H9 (cell line): ENCODE data around the gene AIG1. TPM values are rescaled to one million over a fixed set of nuclear protein-coding genes. Genes with fewer than 3 reads are reported as not detected.

Source experiments
- DNase-seq: peaks from one replicate; pipeline ENCODE4 v3.0.0-alpha.2; 2017
- H2AFZ ChIP-seq: one replicate; pipeline ENCODE4 v1.6.1; 2013; ENCODE audit warnings: mild to moderate bottlenecking, low read length, control low read depth, moderate library complexity
- H2AK5ac ChIP-seq: 2 replicates; pipeline ENCODE4 v1.6.1; 2013; ENCODE audit warnings: low read length, control low read depth, mixed read lengths; ENCODE audit not compliant: insufficient read length
- H2BK120ac ChIP-seq: one replicate; pipeline ENCODE4 v1.6.1; 2013; ENCODE audit warnings: low read depth, mild to moderate bottlenecking, low read length, control low read depth, inconsistent platforms; ENCODE audit not compliant: poor library complexity, severe bottlenecking
- H2BK12ac ChIP-seq: 2 replicates; pipeline ENCODE4 v1.6.1; 2013; ENCODE audit warnings: low read length, control low read depth, mixed read lengths, low read depth; ENCODE audit not compliant: insufficient read length
- H2BK15ac ChIP-seq: 2 replicates; pipeline ENCODE4 v1.6.1; 2013; ENCODE audit warnings: low read depth, low read length, control low read depth
- H2BK20ac ChIP-seq: one replicate; pipeline ENCODE4 v1.6.1; 2013; ENCODE audit warnings: low read depth, mild to moderate bottlenecking, low read length, control low read depth, inconsistent platforms; ENCODE audit not compliant: poor library complexity, severe bottlenecking
- H2BK5ac ChIP-seq: 2 replicates; pipeline ENCODE4 v1.6.1; 2013; ENCODE audit warnings: low read length, control low read depth, mixed read lengths; ENCODE audit not compliant: insufficient read length
- H3K14ac ChIP-seq: 2 replicates; pipeline ENCODE4 v1.6.1; 2013; ENCODE audit warnings: low read length, control low read depth; ENCODE audit not compliant: insufficient read depth
- H3K18ac ChIP-seq: 2 replicates; pipeline ENCODE4 v1.6.1; 2013; ENCODE audit warnings: low read depth, mild to moderate bottlenecking, mixed read lengths, low read length, control low read depth; ENCODE audit not compliant: insufficient read length
- H3K23ac ChIP-seq: 2 replicates; pipeline ENCODE4 v1.6.1; 2013; ENCODE audit warnings: low read length, control low read depth, mixed read lengths, low read depth; ENCODE audit not compliant: insufficient read length
- H3K23me2 ChIP-seq: 2 replicates; pipeline ENCODE4 v1.6.1; 2013; ENCODE audit warnings: low read depth, mild to moderate bottlenecking, mixed read lengths, low read length, control low read depth; ENCODE audit not compliant: insufficient read length, poor library complexity, severe bottlenecking
- H3K27ac ChIP-seq: 2 replicates; pipeline ENCODE4 v1.5.1; 2013; ENCODE audit warnings: low read length, control low read depth, mixed read lengths, low read depth; ENCODE audit not compliant: insufficient read length
- H3K27me3 ChIP-seq: 2 replicates; pipeline ENCODE4 v1.6.1; 2013; ENCODE audit warnings: low read length, control low read depth, inconsistent platforms; ENCODE audit not compliant: insufficient read depth
- H3K4ac ChIP-seq: 2 replicates; pipeline ENCODE4 v1.6.1; 2013; ENCODE audit warnings: low read depth, mild to moderate bottlenecking, control low read depth, inconsistent platforms, low read length, moderate library complexity
- H3K4me1 ChIP-seq: 2 replicates; pipeline ENCODE4 v1.6.1; 2013; ENCODE audit warnings: low read length, control low read depth, inconsistent platforms; ENCODE audit not compliant: insufficient read depth
- H3K4me2 ChIP-seq: 2 replicates; pipeline ENCODE4 v1.6.1; 2013; ENCODE audit warnings: low read length, control low read depth, mixed read lengths; ENCODE audit not compliant: insufficient read length, insufficient read depth
- H3K56ac ChIP-seq: 2 replicates; pipeline ENCODE4 v1.6.1; 2013; ENCODE audit warnings: low read depth, mild to moderate bottlenecking, mixed read lengths, low read length, control low read depth; ENCODE audit not compliant: insufficient read length
- H3K79me1 ChIP-seq: 2 replicates; pipeline ENCODE4 v1.6.1; 2013; ENCODE audit warnings: low read depth, mild to moderate bottlenecking, moderate library complexity, low read length, control low read depth, inconsistent platforms; ENCODE audit not compliant: insufficient read depth, poor library complexity, severe bottlenecking
- H3K79me2 ChIP-seq: 2 replicates; pipeline ENCODE4 v1.6.1; 2013; ENCODE audit warnings: low read length, control low read depth, inconsistent platforms; ENCODE audit not compliant: insufficient read depth
- H3K9ac ChIP-seq: 2 replicates; pipeline ENCODE4 v1.6.1; 2013; ENCODE audit warnings: low read length, control low read depth, mixed read lengths; ENCODE audit not compliant: insufficient read length; ENCODE audit errors: extremely low read depth
- H3K9me3 ChIP-seq: one replicate; pipeline ENCODE4 v1.6.1; 2013; ENCODE audit warnings: low read depth, low read length, inconsistent platforms; ENCODE audit not compliant: control insufficient read depth
- H3T11ph ChIP-seq: one replicate; pipeline ENCODE4 v1.6.1; 2013; ENCODE audit warnings: mild to moderate bottlenecking, low read length, control low read depth, inconsistent platforms
- H4K20me1 ChIP-seq: one replicate; pipeline ENCODE4 v1.6.1; 2013; ENCODE audit not compliant: control insufficient read depth, insufficient read length, insufficient read depth
- H4K5ac ChIP-seq: 2 replicates; pipeline ENCODE4 v1.6.1; 2013; ENCODE audit warnings: low read depth, mild to moderate bottlenecking, mixed read lengths, low read length, control low read depth; ENCODE audit not compliant: insufficient read length
- H4K8ac ChIP-seq: replicated peaks from 2 replicates; pipeline ENCODE4 v1.6.1; 2013; ENCODE audit warnings: low read length, control low read depth, mixed read lengths, low read depth; ENCODE audit not compliant: insufficient read length
- H4K91ac ChIP-seq: 2 replicates; pipeline ENCODE4 v1.6.1; 2013; ENCODE audit warnings: low read depth, mild to moderate bottlenecking, moderate library complexity, mixed read lengths, low read length, control low read depth; ENCODE audit not compliant: insufficient read length
- H3K27ac Mint-ChIP-seq, 3 experiments: 2 replicates in 2 of 3; 3 replicates in 1 of 3; pipeline ENCODE4 v1.8.0; 2020 to 2021; ENCODE audit warnings: mixed read lengths in 3 of 3, mild to moderate bottlenecking in 1 of 3, moderate library complexity in 1 of 3
- H3K27me3 Mint-ChIP-seq: 2 replicates; pipeline ENCODE4 v1.8.0; 2021; ENCODE audit warnings: low read depth, mild to moderate bottlenecking, moderate library complexity, mixed read lengths
- H3K36me3 Mint-ChIP-seq, 3 experiments: 2 replicates in 2 of 3; 3 replicates in 1 of 3; pipeline ENCODE4 v1.8.0; 2020 to 2021; ENCODE audit warnings: low read depth in 3 of 3, mixed read lengths in 3 of 3; ENCODE audit not compliant: insufficient read depth in 1 of 3
- H3K4me1 Mint-ChIP-seq, 2 experiments: 2 replicates each; pipeline ENCODE4 v1.8.0; 2020; ENCODE audit warnings: mixed read lengths in 2 of 2
- H3K4me3 Mint-ChIP-seq, 2 experiments: 2 replicates in 1 of 2; 3 replicates in 1 of 2; pipeline ENCODE4 v1.8.0; 2020 to 2021; ENCODE audit warnings: mild to moderate bottlenecking in 2 of 2, mixed read lengths in 2 of 2, moderate library complexity in 1 of 2
- H3K9me3 Mint-ChIP-seq, 2 experiments: 2 replicates in 1 of 2; 3 replicates in 1 of 2; pipeline ENCODE4 v1.8.0; 2020; ENCODE audit warnings: mild to moderate bottlenecking in 2 of 2, mixed read lengths in 2 of 2, moderate library complexity in 1 of 2
- CTCF ChIP-seq: fragments of 200-600 bp; sonication (generic); conservative IDR thresholded peaks from 3 replicates; pipeline ENCODE4 v1.8.0; 2021; ENCODE audit warnings: antibody characterized with exemption, mild to moderate bottlenecking
- WGBS: extraction: QIAGEN DNeasy Blood & Tissue Kit; methylation state at CpG from one replicate; pipeline ENCODE4 v1.1.7; 2013; ENCODE audit warnings: missing lambda C conversion rate, low lambda C conversion rate, mixed read lengths; ENCODE audit not compliant: insufficient read length; ENCODE audit errors: extremely low coverage; 5-methylcytosine and 5-hydroxymethylcytosine counted together
- total RNA-seq: library from RNA; stranded (reverse); gene quantifications from 2 replicates; pipeline ENCODE4 v1.2.1, GENCODE V29; 2021

Gene AIG1
- total RNA-seq, 1 experiment from 2014 or later, result 44.6 TPM

DNA sequence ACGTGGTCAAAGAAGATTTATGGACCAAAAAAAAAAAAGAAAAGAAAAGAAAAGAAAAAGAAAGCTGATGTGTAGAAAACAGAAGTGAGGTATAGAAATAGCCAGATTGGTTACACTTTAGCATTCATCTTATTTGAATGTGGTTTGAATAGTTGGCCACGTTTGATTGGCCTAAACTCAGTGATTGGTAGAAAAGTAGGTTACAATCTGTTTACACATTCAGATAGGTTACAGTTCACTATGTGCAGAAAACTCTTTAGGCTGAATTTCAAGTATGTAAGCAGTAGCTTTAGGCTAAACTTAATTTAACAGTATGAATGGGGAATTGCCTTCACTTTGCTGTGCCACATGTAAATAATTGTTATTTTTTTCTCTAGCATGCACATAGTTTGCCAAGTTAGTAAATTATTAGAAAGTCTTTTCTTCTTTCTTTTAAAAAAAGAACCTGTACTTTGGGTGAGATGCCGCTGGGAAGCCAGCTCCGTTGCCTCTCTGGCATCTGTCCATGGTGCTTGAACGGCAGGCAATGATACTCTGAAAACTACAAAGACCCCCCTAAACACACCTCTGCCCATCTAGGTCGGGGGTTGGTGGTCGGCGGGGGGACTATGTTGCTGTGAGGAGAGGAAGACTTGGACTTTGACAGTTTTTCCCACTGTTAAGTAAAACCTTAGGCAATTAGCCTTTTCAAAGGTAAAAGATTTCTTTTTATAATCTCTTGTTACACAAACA, 173.0 kb downstream of the AIG1 start:
- H3K27ac Mint-ChIP-seq, result peak overlapping the region in 1 of 3 experiments; percentile 82; a peak in 1 of 7 replicates
- H3K56ac ChIP-seq, result no peak overlapping the region
- no peak overlapping the region for H2BK20ac ChIP-seq
- H3K9ac ChIP-seq, result no peak overlapping the region
- no peak for DNase-seq
- no peaks in the 10 kb centered on the region for H3K9me3 ChIP-seq
- peaks cover 15 to 16% of the 10 kb centered on the region in 2 experiments for H3K4me1 Mint-ChIP-seq
- H2BK120ac ChIP-seq, result no peak overlapping the region
- no peaks in the 10 kb centered on the region for H3K23me2 ChIP-seq
- H4K8ac ChIP-seq, result no peak overlapping the region
- H3K79me2 ChIP-seq, result no peaks in the 10 kb centered on the region
- H4K5ac ChIP-seq, result no peak overlapping the region
- no peak overlapping the region for H2BK12ac ChIP-seq
- H3K4me2 ChIP-seq, result no peak overlapping the region
- H3K79me1 ChIP-seq, result no peaks in the 10 kb centered on the region
- H3K27me3 Mint-ChIP-seq, result no peaks in the 10 kb centered on the region
- no peak overlapping the region for H2BK5ac ChIP-seq
- H3T11ph ChIP-seq, result no peak overlapping the region
- no peak overlapping the region for H4K91ac ChIP-seq
- no peak for TF ChIP-seq CTCF
- WGBS, result no CpG with 5 or more reads among the region's 8 CpGs
- no peak overlapping the region for H3K4ac ChIP-seq
- no peak overlapping the region for H3K18ac ChIP-seq
- H3K36me3 Mint-ChIP-seq, result no peaks in the 10 kb centered on the region; a peak in 1 of 7 replicates
- H3K14ac ChIP-seq, result no peak overlapping the region
- no peaks in the 10 kb centered on the region for H3K27me3 ChIP-seq
- H2BK15ac ChIP-seq, result no peak overlapping the region
- no peaks in the 10 kb centered on the region for H4K20me1 ChIP-seq
- H3K4me3 Mint-ChIP-seq, result no peak overlapping the region
- no peaks in the 10 kb centered on the region for H3K9me3 Mint-ChIP-seq
- no peak overlapping the region for H2AFZ ChIP-seq
- no peak overlapping the region for H2AK5ac ChIP-seq
- no peak overlapping the region for H3K23ac ChIP-seq
- H3K27ac ChIP-seq, result no peak overlapping the region
- H3K4me1 ChIP-seq, result no peaks in the 10 kb centered on the region
